Ramos (cell line): ENCODE measurements around the gene NUP62.

Experiments
- in situ Hi-C: fragments of 300-500 bp; cut with MboI; formaldehyde crosslinking; loops from one replicate; pipeline ENCODE4 v1.14.3; 2022; ENCODE audit warnings: low sequenced_read_pairs; ENCODE audit not compliant: unreplicated experiment

Gene NUP62

GRCh38 chr19:49871349-49871985 is 57.8 kb downstream of the NUP62 start:
- in situ Hi-C loops: no loop called here

- in situ Hi-C loops: no loop called here
These were observed 58.9 kb downstream of the NUP62 start for GRCh38 chr19:49870309-49870901.

- in situ Hi-C loops: no loop called here
These were observed 59.6 kb downstream of the NUP62 start for GRCh38 chr19:49869484-49870308.

- in situ Hi-C loops: no loop called here
These were observed 60.3 kb downstream of the NUP62 start for GRCh38 chr19:49869009-49869483.

GRCh38 chr19:49866933-49867782 is 62.1 kb downstream of the NUP62 start, which contains the start of gene PNKP:
Gene PNKP, minus strand, starts transcription at chr19:49867576. Its CDS starts 372 bp downstream, at chr19:49867204.
- in situ Hi-C loops: no loop called here

- in situ Hi-C loops: no loop called here
These were observed 64.4 kb downstream of the NUP62 start for GRCh38 chr19:49864890-49865289.

- in situ Hi-C loops: no loop called here
These were observed 65.4 kb downstream of the NUP62 start for GRCh38 chr19:49863935-49864320.

GRCh38 chr19:49863254-49863934 is 65.9 kb downstream of the NUP62 start:
- in situ Hi-C loops: no loop called here

- in situ Hi-C loops: no loop called here
These were observed 66.7 kb downstream of the NUP62 start for GRCh38 chr19:49862391-49863253.

GRCh38 chr19:49861541-49862378 is 67.5 kb downstream of the NUP62 start:
- in situ Hi-C loops: no loop called here

- in situ Hi-C loops: no loop called here
These were observed 68.2 kb downstream of the NUP62 start for GRCh38 chr19:49861107-49861506.

- in situ Hi-C loops: no loop called here
These were observed 68.8 kb downstream of the NUP62 start for GRCh38 chr19:49860336-49861102.

GRCh38 chr19:49859682-49860335 is 69.5 kb downstream of the NUP62 start:
- in situ Hi-C loops: no loop called here

GRCh38 chr19:49858088-49858985 is 71.0 kb downstream of the NUP62 start:
- in situ Hi-C loops: no loop called here

GRCh38 chr19:49857838-49858087 is 71.5 kb downstream of the NUP62 start:
- in situ Hi-C loops: no loop called here
